H9 (cell line): ENCODE results near the gene ST6GALNAC3. TPM values are rescaled to one million over a fixed set of nuclear protein-coding genes. Genes with fewer than 3 reads are reported as not detected.
A peak's percentile ranks its signal among the peaks of the same experiment; 100 is the strongest.

Source experiments
- DNase-seq: peaks from one replicate; pipeline ENCODE4 v3.0.0-alpha.2; 2017
- H2AFZ ChIP-seq: one replicate; pipeline ENCODE4 v1.6.1; 2013; ENCODE audit warnings: mild to moderate bottlenecking, low read length, control low read depth, moderate library complexity
- H2AK5ac ChIP-seq: 2 replicates; pipeline ENCODE4 v1.6.1; 2013; ENCODE audit warnings: low read length, control low read depth, mixed read lengths; ENCODE audit not compliant: insufficient read length
- H2BK120ac ChIP-seq: one replicate; pipeline ENCODE4 v1.6.1; 2013; ENCODE audit warnings: low read depth, mild to moderate bottlenecking, low read length, control low read depth, inconsistent platforms; ENCODE audit not compliant: poor library complexity, severe bottlenecking
- H2BK12ac ChIP-seq: 2 replicates; pipeline ENCODE4 v1.6.1; 2013; ENCODE audit warnings: low read length, control low read depth, mixed read lengths, low read depth; ENCODE audit not compliant: insufficient read length
- H2BK15ac ChIP-seq: 2 replicates; pipeline ENCODE4 v1.6.1; 2013; ENCODE audit warnings: low read depth, low read length, control low read depth
- H2BK20ac ChIP-seq: one replicate; pipeline ENCODE4 v1.6.1; 2013; ENCODE audit warnings: low read depth, mild to moderate bottlenecking, low read length, control low read depth, inconsistent platforms; ENCODE audit not compliant: poor library complexity, severe bottlenecking
- H2BK5ac ChIP-seq: 2 replicates; pipeline ENCODE4 v1.6.1; 2013; ENCODE audit warnings: low read length, control low read depth, mixed read lengths; ENCODE audit not compliant: insufficient read length
- H3K14ac ChIP-seq: 2 replicates; pipeline ENCODE4 v1.6.1; 2013; ENCODE audit warnings: low read length, control low read depth; ENCODE audit not compliant: insufficient read depth
- H3K18ac ChIP-seq: 2 replicates; pipeline ENCODE4 v1.6.1; 2013; ENCODE audit warnings: low read depth, mild to moderate bottlenecking, mixed read lengths, low read length, control low read depth; ENCODE audit not compliant: insufficient read length
- H3K23ac ChIP-seq: 2 replicates; pipeline ENCODE4 v1.6.1; 2013; ENCODE audit warnings: low read length, control low read depth, mixed read lengths, low read depth; ENCODE audit not compliant: insufficient read length
- H3K23me2 ChIP-seq: 2 replicates; pipeline ENCODE4 v1.6.1; 2013; ENCODE audit warnings: low read depth, mild to moderate bottlenecking, mixed read lengths, low read length, control low read depth; ENCODE audit not compliant: insufficient read length, poor library complexity, severe bottlenecking
- H3K27ac ChIP-seq: 2 replicates; pipeline ENCODE4 v1.5.1; 2013; ENCODE audit warnings: low read length, control low read depth, mixed read lengths, low read depth; ENCODE audit not compliant: insufficient read length
- H3K27me3 ChIP-seq: 2 replicates; pipeline ENCODE4 v1.6.1; 2013; ENCODE audit warnings: low read length, control low read depth, inconsistent platforms; ENCODE audit not compliant: insufficient read depth
- H3K4ac ChIP-seq: 2 replicates; pipeline ENCODE4 v1.6.1; 2013; ENCODE audit warnings: low read depth, mild to moderate bottlenecking, control low read depth, inconsistent platforms, low read length, moderate library complexity
- H3K4me1 ChIP-seq: 2 replicates; pipeline ENCODE4 v1.6.1; 2013; ENCODE audit warnings: low read length, control low read depth, inconsistent platforms; ENCODE audit not compliant: insufficient read depth
- H3K4me2 ChIP-seq: 2 replicates; pipeline ENCODE4 v1.6.1; 2013; ENCODE audit warnings: low read length, control low read depth, mixed read lengths; ENCODE audit not compliant: insufficient read length, insufficient read depth
- H3K56ac ChIP-seq: 2 replicates; pipeline ENCODE4 v1.6.1; 2013; ENCODE audit warnings: low read depth, mild to moderate bottlenecking, mixed read lengths, low read length, control low read depth; ENCODE audit not compliant: insufficient read length
- H3K79me1 ChIP-seq: 2 replicates; pipeline ENCODE4 v1.6.1; 2013; ENCODE audit warnings: low read depth, mild to moderate bottlenecking, moderate library complexity, low read length, control low read depth, inconsistent platforms; ENCODE audit not compliant: insufficient read depth, poor library complexity, severe bottlenecking
- H3K79me2 ChIP-seq: 2 replicates; pipeline ENCODE4 v1.6.1; 2013; ENCODE audit warnings: low read length, control low read depth, inconsistent platforms; ENCODE audit not compliant: insufficient read depth
- H3K9ac ChIP-seq: 2 replicates; pipeline ENCODE4 v1.6.1; 2013; ENCODE audit warnings: low read length, control low read depth, mixed read lengths; ENCODE audit not compliant: insufficient read length; ENCODE audit errors: extremely low read depth
- H3K9me3 ChIP-seq: one replicate; pipeline ENCODE4 v1.6.1; 2013; ENCODE audit warnings: low read depth, low read length, inconsistent platforms; ENCODE audit not compliant: control insufficient read depth
- H3T11ph ChIP-seq: one replicate; pipeline ENCODE4 v1.6.1; 2013; ENCODE audit warnings: mild to moderate bottlenecking, low read length, control low read depth, inconsistent platforms
- H4K20me1 ChIP-seq: one replicate; pipeline ENCODE4 v1.6.1; 2013; ENCODE audit not compliant: control insufficient read depth, insufficient read length, insufficient read depth
- H4K5ac ChIP-seq: 2 replicates; pipeline ENCODE4 v1.6.1; 2013; ENCODE audit warnings: low read depth, mild to moderate bottlenecking, mixed read lengths, low read length, control low read depth; ENCODE audit not compliant: insufficient read length
- H4K8ac ChIP-seq: replicated peaks from 2 replicates; pipeline ENCODE4 v1.6.1; 2013; ENCODE audit warnings: low read length, control low read depth, mixed read lengths, low read depth; ENCODE audit not compliant: insufficient read length
- H4K91ac ChIP-seq: 2 replicates; pipeline ENCODE4 v1.6.1; 2013; ENCODE audit warnings: low read depth, mild to moderate bottlenecking, moderate library complexity, mixed read lengths, low read length, control low read depth; ENCODE audit not compliant: insufficient read length
- H3K27ac Mint-ChIP-seq, 3 experiments: 2 replicates in 2 of 3; 3 replicates in 1 of 3; pipeline ENCODE4 v1.8.0; 2020 to 2021; ENCODE audit warnings: mixed read lengths in 3 of 3, mild to moderate bottlenecking in 1 of 3, moderate library complexity in 1 of 3
- H3K27me3 Mint-ChIP-seq: 2 replicates; pipeline ENCODE4 v1.8.0; 2021; ENCODE audit warnings: low read depth, mild to moderate bottlenecking, moderate library complexity, mixed read lengths
- H3K36me3 Mint-ChIP-seq, 3 experiments: 2 replicates in 2 of 3; 3 replicates in 1 of 3; pipeline ENCODE4 v1.8.0; 2020 to 2021; ENCODE audit warnings: low read depth in 3 of 3, mixed read lengths in 3 of 3; ENCODE audit not compliant: insufficient read depth in 1 of 3
- H3K4me1 Mint-ChIP-seq, 2 experiments: 2 replicates each; pipeline ENCODE4 v1.8.0; 2020; ENCODE audit warnings: mixed read lengths in 2 of 2
- H3K4me3 Mint-ChIP-seq, 2 experiments: 2 replicates in 1 of 2; 3 replicates in 1 of 2; pipeline ENCODE4 v1.8.0; 2020 to 2021; ENCODE audit warnings: mild to moderate bottlenecking in 2 of 2, mixed read lengths in 2 of 2, moderate library complexity in 1 of 2
- H3K9me3 Mint-ChIP-seq, 2 experiments: 2 replicates in 1 of 2; 3 replicates in 1 of 2; pipeline ENCODE4 v1.8.0; 2020; ENCODE audit warnings: mild to moderate bottlenecking in 2 of 2, mixed read lengths in 2 of 2, moderate library complexity in 1 of 2
- total RNA-seq: library from RNA; stranded (reverse); gene quantifications from 2 replicates; pipeline ENCODE4 v1.2.1, GENCODE V29; 2021
- TF ChIP-seq, protein P1 (sequence below): fragments of 200-600 bp; sonication (generic); conservative IDR thresholded peaks from 3 replicates; pipeline ENCODE4 v1.8.0; 2021; ENCODE audit warnings: antibody characterized with exemption, mild to moderate bottlenecking

The ST6GALNAC3 gene
- total RNA-seq, 1 experiment from 2014 or later: 11.2 TPM

DNA sequence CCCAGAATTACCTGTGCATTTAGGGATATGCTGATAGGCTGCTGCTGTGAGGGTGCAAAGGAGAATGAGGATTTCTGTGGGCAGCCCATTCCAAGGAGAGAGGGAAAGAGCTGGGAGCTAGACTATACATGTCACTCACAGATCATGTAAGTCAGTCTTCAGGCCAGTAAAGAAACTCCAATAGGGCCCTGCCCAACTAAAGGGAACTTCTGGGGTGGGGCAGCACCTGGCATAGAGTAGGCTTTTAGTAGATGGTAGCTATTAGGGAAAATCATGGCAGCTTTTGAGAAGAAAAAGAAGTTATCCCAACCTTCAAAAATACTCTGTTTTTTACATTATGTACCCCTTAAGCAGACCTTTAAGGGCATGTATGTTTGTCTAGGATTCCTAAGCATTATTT, 89.6 kb downstream of the ST6GALNAC3 start:
- H2BK5ac ChIP-seq: no peak overlapping the region
- TF ChIP-seq, protein P1, sequence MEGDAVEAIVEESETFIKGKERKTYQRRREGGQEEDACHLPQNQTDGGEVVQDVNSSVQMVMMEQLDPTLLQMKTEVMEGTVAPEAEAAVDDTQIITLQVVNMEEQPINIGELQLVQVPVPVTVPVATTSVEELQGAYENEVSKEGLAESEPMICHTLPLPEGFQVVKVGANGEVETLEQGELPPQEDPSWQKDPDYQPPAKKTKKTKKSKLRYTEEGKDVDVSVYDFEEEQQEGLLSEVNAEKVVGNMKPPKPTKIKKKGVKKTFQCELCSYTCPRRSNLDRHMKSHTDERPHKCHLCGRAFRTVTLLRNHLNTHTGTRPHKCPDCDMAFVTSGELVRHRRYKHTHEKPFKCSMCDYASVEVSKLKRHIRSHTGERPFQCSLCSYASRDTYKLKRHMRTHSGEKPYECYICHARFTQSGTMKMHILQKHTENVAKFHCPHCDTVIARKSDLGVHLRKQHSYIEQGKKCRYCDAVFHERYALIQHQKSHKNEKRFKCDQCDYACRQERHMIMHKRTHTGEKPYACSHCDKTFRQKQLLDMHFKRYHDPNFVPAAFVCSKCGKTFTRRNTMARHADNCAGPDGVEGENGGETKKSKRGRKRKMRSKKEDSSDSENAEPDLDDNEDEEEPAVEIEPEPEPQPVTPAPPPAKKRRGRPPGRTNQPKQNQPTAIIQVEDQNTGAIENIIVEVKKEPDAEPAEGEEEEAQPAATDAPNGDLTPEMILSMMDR: no peak
- no peak overlapping the region for H3K4ac ChIP-seq
- no peak overlapping the region for H2BK12ac ChIP-seq
- Mint-ChIP-seq H3K27ac (peak overlapping the region in 1 of 3 experiments; percentile 7; a peak in 1 of 7 replicates), H3K36me3 (peaks cover 0 to 21% (median 19%) of the 10 kb centered on the region in 3 experiments; a peak in 5 of 7 replicates), H3K27me3 (no peaks in the 10 kb centered on the region), H3K4me1 (peaks cover 4 to 11% of the 10 kb centered on the region in 2 experiments), H3K4me3 (no peak overlapping the region), H3K9me3 (peaks cover 14 to 23% of the 10 kb centered on the region in 2 experiments)
- H3K14ac ChIP-seq: no peak overlapping the region
- no peak overlapping the region for H2BK120ac ChIP-seq
- no peak overlapping the region for H3K4me2 ChIP-seq
- no peaks in the 10 kb centered on the region for H3K23me2 ChIP-seq
- H3K4me1 ChIP-seq: no peaks in the 10 kb centered on the region; the same call in 1 of the 2 replicates
- H4K5ac ChIP-seq: no peak overlapping the region
- H4K20me1 ChIP-seq: no peaks in the 10 kb centered on the region
- no peak for DNase-seq
- H3K79me1 ChIP-seq: no peaks in the 10 kb centered on the region
- no peak overlapping the region for H2AFZ ChIP-seq
- H4K8ac ChIP-seq: no peak overlapping the region
- H3T11ph ChIP-seq: no peak overlapping the region
- H2BK20ac ChIP-seq: no peak overlapping the region
- H3K27me3 ChIP-seq: no peaks in the 10 kb centered on the region
- no peak overlapping the region for H4K91ac ChIP-seq
- no peaks in the 10 kb centered on the region for H3K9me3 ChIP-seq
- no peak overlapping the region for H3K27ac ChIP-seq
- no peak overlapping the region for H2AK5ac ChIP-seq
- no peaks in the 10 kb centered on the region for H3K79me2 ChIP-seq
- no peak overlapping the region for H3K56ac ChIP-seq
- no peak overlapping the region for H3K23ac ChIP-seq
- H3K9ac ChIP-seq: no peak overlapping the region
- H3K18ac ChIP-seq: no peak overlapping the region
- H2BK15ac ChIP-seq: no peak overlapping the region
